Endothelial cell of hepatic sinusoid (primary cell): ENCODE results near the gene COL23A1.

Experiments
- in situ Hi-C: cut with HindIII; loops from 2 replicates; pipeline ENCODE4 v1.10.0; 2017; ENCODE audit warnings: low sequenced_read_pairs

COL23A1 gene

DNA sequence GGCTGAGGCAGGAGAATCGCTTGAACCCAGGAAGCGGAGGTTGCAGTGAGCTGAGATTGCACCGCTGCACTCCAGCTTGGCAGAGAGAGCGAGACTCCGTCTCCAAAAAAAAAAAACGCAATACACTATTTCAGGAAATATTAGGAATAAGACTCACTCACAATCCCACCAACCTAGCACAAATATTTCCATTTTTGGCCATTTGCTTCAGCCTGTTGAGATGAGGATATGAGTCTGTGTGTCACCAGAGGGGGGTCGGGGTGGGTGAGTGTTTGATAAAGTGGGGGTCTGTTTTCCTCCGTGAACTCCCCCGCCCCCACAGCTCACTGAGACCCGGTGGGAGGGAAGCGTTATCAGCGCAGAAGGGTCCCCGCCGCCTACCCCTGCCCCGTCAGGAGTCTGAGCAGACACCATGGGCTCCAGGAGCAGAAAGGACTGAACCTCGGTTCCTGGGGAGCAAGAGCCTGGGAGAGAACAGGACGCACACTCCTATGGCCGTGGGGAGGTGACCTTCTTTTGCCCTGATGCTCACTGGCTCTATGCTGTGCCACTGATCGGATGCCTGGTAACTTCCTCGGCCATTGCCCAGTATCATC is 203.8 kb downstream of the COL23A1 start:
- in situ Hi-C loops = loop anchor here (5.0 kb wide), 1 partner anchor 106 kb away; no protein-coding TSS in a partner anchor

DNA sequence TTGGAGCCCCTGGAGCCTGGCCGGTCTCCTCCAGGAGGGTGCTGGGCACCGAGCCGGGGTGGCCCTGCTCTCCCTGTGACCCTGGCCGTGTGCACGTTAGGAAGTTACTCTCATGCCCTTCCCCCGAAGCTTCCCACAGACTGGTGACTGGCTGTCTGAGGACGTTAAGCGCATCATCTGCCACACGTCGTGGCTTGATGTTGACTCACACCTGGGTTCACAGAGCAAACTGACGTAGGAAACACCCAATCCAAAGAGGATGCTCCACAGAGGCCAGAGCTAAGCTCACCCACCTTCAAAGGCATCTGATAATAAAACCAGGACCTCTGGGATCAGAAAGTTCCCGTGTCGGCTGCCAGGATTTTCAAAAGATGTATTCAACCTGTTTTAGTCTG is 204.7 kb downstream of the COL23A1 start:
- in situ Hi-C loops = loop anchor here (5.0 kb wide), 1 partner anchor 107 kb away; no protein-coding TSS in a partner anchor

DNA sequence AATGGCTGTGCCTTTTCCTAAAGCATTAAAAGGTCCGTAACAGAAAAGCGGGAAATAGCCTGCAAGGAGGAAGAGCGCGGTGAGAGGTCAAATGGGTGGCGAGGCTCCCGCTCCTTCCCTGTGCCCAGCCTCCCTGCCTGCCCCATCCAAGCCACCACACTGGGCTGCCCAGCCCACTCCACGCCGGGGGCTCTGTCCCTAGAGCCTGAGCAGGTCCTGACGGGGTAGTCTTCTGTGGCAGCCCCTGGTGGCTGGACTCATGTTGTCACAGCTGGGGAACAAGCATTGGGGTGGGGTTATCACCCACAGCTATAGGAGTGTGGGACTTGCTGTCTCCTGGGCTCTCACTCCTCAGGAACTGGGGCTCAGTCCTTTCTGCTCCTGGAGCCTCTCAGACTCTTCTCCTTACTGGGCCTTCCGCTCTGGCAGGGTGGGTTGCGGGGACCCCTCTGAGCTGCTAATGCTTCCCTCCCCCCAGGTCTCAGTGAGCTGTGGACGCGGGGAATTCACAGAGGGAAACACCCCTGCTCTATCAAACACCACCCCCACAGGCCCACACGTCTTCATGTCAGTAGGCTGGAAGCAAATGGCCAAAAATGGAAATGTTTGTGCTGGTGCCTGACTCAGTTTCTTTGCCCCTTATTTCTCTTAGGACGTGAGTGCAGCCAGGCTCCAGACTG is 205.2 kb downstream of the COL23A1 start:
- in situ Hi-C loops = loop anchor here (5.0 kb wide), 1 partner anchor 107 kb away; no protein-coding TSS in a partner anchor

DNA sequence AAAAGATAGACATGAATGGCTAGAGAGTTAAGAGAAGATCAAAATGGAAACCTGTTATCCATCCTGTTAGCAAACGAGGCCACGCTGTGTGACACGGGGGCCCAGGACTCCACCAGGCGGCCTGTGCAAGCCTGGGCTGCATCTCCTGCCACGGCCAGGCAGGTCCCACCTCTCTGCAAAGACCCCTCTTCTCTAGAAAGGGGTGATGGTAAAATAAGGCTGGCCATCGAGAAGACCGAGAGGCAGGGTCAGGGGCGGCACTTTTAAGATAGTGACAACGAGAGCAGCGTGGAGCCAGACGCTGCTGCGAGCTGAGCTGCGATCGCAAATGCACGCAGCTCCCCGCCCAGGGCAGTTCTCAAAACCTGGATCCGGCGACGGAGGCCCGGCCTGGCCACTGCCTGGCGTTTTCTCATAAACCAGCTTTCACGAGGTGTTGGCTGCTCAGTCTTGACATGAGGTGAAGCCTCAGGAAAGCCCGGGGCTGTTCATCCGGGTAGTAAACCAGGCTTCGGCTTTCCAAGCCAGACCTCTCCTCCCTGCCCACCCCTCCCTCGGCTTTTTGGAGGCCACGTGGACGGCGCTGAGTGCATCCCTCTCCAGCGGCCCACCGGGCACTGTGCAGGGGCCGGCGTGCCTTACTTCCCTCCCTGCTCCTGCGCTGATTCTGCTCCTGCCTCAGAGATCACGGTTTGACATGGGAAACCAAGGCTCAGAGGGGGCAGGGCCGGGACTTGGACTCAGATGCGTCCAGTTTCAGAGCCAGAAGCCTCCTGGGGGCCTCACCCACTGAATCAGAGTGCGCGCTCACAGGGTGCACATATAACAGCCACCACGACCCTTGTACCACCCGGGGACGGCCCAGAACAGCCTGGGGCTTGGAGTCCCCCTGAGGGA is 206.0 kb downstream of the COL23A1 start:
- in situ Hi-C loops = no loop called here

DNA sequence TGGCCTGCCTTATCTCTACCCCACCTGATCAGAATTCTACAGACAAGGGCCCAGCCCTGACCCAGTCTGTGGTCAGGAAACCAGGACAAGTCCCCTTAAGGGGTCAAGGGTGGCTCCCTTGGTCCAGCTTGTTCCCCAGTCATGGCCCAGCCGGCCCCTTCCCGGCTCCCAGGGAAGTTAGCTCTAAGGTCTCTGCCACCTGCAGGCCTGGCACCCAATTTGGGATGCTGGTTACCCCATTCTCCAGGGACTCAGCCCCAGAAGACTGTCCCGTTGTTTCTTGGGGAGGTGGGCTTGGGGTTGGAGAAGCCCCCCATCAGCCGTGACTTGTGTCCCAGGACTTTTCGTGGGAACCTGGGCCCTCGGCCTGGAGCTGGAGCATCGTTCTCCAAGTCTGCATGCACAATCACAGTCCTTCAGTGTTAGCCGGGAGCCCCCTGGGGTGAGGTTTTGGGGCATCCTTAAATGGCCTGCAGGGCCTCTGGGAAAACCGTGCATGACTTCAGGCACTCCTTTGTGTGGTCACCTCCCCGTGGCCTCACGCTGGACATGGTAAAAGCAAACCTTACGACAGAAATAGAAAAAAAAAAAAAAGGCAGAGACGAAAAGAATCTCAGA is 206.8 kb downstream of the COL23A1 start:
- in situ Hi-C loops = no loop called here

DNA sequence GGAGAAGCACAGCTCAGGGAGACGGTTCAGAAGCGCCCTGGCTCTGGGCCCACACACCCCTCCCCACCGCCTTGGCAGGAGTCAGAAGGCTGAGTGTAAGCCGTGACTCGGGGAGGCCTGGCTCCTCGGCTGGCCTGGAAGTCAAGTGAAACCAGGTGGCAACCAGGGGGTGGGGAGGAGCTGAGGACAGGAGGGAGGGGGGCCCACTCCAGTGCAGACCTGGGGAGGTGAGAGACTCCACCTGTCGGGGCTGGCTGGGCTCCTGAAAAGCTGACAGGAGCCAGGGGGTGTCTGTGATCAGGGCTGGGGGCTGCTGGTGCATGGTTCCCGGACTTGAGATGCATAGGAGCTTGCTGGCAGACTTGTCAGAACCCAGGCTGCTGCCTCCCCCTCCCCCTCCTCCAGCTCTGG is 207.4 kb downstream of the COL23A1 start:
- in situ Hi-C loops = no loop called here

DNA sequence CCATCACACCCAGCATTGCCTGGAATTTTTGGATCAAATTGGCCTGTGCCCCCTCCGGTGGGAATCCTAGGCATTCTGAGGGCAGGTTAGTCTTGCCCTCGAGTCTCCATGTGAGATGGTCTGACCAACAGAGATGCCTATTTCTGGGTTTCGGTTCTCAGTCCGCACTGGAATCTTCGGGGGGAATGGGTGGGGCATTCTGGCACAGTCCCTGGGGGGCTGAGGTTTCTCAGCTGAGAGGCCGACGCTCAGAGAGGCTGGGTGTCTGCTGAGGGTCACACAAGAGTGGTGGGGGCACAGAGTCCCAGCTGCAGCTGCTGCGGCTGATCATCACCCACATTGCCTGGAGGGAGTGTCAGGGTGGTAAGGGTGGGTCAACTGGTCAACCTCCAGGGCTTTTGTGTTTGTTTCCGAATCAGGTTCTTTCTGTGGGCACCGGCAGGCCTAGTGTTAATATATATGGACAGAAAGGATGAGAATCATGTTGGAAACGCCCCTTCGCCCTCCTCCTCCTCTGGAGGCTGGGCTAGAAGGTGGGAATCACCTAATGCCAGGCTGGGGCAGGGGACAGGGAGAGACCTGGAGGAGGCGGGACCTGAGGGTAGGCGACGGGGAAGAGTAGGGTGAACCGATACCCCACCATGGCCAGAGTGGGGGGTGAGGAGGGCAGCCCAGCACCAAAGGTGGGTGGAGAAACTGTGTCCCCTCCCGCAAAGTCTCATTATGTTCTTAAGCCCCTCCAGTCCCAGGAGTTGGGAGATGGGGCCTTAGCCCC is 208.1 kb downstream of the COL23A1 start:
- in situ Hi-C loops = no loop called here

DNA sequence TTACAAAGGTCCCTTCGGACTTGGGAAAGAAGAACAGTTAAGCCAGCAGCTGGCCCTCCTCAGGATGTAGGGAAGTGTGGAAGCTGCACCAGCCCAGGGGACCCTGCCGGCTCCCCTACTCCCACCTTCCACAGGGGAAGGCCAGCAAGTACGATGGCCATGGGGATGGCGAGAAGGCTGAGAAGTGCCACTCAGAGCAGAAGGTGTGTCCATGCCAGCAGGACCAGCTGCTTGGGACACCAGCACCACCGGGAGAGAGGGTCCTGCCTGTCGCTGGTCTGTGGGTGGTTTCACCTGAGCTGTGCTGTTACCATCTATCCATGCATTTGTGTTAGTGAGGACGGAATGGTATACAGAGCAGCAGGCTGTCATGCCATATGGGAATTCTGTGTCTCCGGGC is 209.0 kb downstream of the COL23A1 start:
- in situ Hi-C loops = no loop called here

DNA sequence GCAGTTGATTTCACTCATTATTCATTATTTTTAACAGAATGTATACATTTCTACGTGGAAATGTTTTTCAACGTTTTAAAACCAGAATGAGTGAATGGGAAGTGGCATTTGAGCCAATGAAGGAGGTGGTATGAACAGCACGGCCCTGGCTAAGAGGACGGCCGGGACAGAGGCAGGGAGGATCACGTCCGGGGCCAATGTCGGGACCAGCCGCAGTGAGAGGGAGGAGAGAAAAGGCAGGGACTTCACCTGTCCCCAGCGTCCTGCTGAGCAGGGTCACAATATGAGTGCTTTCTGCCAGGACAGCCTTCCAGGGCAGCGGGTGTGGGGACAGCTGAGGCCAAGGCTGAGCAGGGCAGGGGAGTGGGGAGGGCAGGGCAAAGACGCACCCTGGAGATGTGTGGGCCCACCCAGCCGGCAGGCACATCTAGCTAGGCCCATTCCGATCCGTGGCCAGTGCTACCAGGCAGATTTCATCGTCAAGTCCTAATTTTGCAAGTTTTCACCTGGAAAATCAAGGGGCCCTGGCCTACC is 209.6 kb downstream of the COL23A1 start:
- in situ Hi-C loops = no loop called here

DNA sequence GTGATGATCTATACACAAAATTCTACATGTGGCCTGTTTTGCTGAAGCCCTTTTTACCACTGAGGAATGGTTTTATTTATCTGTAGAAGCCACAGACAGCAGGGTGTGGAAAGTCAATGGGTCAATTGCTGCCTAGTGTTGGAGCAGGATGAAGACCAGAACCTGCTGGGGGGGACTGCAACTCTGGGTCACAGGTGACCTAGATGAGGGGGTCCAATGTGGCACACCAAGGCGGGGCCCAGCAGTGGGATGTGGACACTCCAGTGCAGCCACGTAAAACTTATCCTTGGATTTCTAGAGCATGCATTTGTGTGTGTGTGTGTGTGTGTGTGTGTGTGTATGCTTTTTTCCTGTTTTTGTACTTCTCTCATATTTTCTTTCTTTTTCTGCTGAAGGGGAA is 210.1 kb downstream of the COL23A1 start:
- in situ Hi-C loops = no loop called here

DNA sequence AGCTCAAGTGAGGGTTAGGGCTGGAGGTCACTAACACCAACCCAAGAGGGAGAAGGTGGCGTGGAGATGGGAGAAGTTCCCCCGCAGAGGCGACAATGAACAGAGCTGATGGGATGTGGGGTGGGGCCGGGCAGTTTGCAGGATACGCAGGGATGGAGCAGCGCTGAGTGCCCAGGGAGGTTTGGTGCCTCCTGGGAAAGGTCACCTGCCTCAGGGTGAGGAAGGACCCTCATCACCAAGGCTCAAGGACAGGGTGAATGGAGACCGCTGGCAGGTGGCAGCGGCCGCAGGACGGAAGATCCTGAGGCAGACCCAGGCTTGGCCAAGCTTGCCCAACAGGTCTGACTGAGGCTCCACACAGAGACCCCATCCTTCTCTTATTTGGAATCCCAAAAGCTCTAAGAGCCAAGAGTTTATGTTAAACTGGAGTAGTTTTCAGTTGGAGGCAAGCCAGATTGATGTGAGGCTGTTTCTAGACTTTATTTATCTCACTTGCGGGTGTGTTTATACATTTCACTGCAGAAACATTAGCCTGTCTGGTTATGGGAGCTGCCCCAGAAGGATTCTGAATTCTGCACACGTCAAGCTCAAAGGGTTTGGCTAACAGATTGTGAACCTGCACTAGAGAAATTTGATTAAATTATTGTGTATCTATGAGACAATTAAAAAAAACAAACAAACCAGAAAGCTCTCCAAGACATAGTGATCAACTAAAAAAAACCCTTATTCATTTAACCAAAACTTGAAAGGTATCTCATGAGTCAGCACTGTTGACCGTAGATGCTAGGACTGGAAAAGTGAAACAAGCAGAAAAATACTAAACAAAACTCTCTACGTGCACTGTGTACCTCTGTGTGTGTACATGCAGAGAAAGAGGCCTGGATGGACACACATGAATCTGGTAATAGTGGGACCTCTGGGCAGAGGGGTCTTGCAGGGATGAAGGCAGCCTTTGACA is 211.4 kb downstream of the COL23A1 start:
- in situ Hi-C loops = no loop called here

DNA sequence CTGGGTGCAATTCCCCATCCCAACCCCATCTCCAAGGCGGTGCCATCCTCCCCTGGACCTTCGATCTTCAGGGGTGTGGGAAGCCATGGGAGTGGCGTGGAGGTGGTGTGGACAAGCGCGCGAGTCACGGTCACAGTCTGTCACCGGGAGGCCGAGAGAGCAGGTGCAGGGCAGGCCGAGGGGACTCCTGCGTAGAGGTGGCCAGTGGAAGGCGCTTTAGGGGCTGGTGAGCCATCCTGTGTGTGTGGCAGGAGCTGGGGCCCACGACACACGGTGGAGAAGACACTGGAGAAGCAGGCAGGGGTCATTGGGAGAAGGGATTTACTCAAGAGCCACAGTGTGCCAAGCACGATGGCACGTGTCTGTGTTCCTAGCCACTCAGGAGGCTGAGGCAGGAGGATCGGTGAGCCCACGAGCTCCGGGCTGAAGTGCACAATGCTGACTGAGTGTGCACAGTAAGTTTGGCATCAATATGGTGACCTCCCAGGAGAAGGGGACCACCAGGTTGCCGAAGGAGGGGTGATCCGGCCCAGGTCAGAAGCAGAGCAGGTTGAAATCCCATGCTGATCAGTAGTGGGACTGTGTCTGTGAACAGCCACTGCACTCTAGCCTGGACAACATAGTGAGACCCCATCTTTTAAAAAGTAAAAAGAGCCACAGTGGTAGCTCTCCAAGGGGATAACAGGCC is 212.5 kb downstream of the COL23A1 start:
- in situ Hi-C loops = no loop called here

DNA sequence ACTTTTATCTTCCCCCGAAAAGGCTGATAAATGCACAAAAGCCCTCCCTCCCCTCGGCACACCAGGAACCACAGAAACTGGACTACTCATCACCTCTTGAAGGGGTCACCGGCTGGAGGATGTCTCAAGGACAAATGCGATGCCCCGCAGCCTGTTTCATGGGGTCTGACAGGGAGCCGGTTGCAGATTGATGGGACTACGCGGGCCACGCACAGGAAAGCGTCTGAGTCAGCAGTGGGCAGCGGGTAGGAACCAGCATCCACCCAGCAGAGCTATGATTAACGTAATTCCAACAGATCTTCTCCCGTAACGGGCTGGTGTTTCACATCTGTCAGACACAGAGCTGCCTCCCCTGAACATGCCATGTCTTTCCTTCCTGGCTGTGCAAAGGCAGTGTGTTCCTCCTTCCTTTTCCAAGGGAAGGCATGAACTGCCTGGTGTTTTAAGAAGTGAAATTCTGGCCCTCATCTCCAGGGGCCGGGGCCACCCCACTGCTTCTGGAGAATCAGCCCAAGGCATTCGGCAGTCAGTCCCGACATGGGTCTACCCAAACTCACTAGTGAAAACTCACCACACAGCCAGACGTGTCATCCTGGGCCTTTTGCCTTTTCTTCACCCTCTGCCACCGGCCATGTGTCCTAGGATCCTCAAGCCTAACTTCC is 213.1 kb downstream of the COL23A1 start:
- in situ Hi-C loops = no loop called here

DNA sequence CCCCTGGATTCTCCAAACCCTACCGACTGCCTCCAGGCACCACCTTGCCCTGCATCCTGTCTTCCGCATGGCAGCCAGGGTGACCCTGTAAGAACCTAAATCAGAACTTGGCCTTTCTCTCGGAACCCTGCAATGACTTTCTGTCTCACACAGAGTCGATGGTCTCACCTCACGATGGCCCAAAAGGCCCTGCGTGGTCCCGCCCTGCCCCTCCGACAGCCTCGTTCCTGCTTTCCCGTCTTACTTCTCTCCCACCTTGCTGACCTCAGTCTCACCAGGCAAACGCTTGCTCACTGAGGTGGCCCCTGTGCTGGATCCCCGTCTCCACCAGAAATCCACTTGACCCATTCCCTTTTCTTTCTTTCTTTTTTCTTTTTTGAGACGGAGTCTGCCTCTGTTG is 214.8 kb downstream of the COL23A1 start:
- in situ Hi-C loops = no loop called here

DNA sequence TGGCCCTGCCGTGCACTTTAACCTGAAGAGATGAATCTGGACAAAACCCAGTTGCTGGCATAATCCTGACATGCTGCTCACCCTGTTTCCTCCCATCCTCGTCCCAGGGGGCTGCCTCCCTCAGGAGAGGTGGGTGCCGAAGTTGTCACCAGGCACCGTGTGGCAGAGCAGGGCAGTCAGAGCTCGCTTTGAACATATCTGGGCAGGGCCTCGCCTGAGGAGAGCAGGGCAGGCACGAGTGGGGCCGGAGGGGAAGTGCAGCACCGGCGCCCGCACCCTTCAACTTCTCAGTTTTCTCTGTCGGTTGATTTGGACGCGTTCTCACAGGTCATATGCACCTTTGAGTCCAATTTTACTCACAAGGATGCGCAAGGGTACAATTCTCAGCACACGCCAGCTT is 216.5 kb downstream of the COL23A1 start:
- in situ Hi-C loops = no loop called here

DNA sequence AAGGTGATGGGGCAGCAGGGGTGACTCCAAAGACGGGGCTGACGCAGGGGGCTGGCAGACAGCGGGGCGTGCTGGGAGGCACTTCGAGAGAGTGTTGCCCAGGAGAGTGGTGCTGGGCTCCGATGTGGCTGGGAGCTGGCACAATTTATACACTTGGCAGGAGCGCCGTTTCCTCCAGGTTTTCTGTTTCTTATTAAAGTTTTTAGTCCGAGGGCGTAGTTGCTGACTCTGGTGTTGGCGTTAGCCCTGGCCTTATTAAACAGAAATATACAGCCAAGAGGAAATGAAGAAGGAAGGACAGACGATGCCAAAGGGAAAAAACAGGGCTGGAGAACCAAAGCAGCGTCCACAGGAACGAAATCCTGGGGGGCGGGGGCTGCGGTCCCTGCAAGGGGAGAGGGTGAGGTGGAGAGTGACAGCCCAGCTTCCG is 218.0 kb downstream of the COL23A1 start:
- in situ Hi-C loops = no loop called here

DNA sequence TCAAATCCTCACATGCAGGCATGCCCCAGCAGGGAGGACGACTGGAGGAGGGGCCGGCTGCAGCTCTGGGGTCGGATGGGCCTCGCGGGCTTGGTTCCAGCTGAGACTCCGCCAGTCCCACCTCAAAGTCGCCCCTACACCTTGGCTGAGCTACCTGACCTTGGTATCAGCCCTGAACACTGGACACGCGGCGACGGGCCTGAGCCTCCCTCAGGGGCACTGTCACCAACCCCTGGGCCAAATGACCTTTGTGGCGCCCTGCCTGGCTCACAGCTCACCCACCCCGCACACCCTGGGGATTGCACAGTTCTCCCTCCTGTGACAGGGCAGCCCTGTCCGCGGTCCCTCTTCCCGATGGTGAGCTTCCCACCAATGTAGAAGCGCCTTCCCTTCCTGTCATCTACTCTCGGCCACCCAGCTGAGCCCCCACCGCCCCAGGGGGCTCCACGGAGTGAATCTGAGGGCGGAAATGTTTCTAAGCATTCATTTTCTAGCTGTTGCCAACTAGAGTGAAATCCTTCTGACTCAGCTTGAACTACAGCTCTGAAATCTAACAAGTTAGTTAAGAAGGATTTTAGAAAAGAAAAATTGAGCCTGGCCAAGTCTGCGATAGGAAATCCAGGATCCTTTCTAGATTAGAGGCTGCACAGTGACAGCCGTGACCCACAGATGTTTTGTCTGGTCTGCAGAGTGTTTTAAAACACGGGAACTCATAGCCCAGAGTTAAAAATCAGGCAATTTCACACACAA is 218.7 kb downstream of the COL23A1 start:
- in situ Hi-C loops = no loop called here
